Muscle of back (tissue), 11 donors: ENCODE results near the gene LRCH1. TPM values are rescaled to one million over a fixed set of nuclear protein-coding genes. Genes with fewer than 3 reads are reported as not detected.
"Not testable (repeated sequence)": the region's sequence is repeated elsewhere in the genome, so short reads cannot be mapped to it uniquely, and the experiment has no call there.

Experiments used
- DNase-seq, 3 donors: peaks; one replicate each; pipeline versions ENCODE4 v3.0.0 to v3.0.0-alpha.2; 2013
- polyA plus RNA-seq, 10 donors: library from polyadenylated mRNA; unstranded; fragments of 120-200 nt; gene quantifications; one replicate each; pipeline ENCODE4 v1.2.1, GENCODE V29; 2013; ENCODE audit not compliant: insufficient read length in 10 of 10

Gene LRCH1
- polyA plus RNA-seq, 10 donors: 17.4 to 26.1 (median 21.4) TPM

GRCh38 chr13:46747031-46747820 is 194.3 kb downstream of the LRCH1 start:
- no peak for DNase-seq

DNA sequence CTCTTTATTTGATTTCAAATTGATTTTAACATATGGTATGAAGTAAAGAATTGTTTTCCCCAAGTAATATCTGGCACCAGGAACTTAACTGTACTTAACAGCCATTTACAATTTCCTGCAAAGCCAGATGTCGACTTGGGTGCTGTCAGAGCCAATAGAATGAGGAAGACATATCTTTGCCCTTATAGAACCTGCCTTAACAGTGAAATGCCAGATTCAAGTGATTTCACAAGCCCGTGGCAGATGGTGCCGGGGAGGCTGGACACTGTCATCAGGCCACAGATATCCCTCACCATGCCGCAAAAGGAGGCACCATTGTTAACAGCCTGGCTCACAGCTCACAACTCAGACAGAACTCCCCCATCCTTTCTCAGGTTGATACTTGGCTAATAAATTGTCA is 195.3 kb downstream of the LRCH1 start:
- DNase-seq: no peak

DNA sequence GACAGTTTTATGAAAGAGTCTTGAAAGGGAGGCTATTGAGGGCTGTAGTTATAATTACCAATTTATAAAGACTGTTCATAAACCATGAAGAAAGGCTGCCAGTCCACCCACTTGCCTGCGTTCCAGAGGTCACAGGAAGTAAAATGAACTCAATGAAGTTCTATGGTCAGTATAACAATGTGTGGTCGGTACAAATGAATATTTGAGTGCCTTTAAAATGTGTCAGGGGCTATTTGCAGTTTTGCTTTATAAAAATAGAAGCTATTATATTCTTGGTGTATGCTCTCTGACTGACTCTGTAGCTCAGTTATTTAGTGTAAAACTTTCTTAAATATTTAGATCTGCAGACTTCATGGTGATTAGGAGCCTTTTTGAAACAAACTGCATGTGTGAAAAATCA is 197.0 kb downstream of the LRCH1 start:
- DNase-seq: no peak

DNA sequence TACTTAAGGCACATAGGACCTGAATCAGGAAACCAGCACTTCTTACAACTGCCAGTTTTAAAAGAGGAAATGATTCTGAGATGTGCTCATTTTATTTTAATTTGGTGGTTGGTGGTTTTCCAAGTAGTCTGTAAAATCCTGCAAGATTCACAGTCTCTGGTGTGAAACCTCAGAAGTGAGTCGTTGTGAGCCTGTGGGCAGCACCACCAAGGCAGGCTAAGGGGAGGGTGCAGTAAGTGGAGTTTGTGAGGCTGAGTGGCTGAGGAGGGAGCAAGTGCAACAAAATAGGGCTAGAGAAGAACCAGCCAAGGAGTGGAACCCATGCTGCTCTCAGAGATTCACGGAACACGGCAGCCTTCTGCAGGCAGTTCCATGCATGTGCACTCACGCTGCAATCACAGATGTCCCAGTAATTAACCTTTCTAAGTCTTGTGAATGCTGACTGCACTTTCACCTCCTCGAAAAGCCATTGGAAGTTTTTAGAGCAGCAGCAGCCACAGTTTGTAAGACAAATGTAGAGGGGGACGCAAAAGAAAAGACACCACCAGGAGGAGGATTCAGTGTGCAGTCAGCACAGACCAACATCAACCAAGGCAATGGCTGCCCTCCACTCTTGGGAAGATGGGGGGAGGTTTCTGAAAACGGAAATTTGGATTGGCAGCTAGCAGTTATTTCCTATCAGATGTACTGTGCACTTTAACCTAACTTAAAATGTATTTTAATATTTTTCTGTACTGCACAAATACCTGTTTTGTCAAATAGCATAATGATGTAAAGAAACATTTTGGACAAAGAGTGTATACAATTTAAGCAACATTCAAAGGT is 199.1 kb downstream of the LRCH1 start:
- peak in 1 of 3 donors; percentile 27 for DNase-seq

DNA sequence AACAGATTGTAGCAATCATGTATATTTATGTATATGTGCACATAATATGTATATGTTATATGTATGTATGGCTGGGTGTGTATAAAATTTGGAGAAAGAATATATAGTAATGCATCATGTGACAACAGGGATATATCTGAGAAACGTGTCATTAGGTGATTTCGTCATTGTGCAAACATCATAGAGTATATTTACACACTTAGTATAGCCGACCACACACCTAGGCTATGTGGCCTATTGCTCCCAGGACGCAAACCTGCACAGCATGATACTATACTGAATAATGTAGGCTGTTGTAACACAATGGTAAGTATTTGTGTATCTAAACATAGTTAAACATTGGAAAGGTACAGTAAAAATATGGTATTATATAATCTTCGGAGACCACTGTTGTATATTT is 200.2 kb downstream of the LRCH1 start:
- DNase-seq: no peak

DNA sequence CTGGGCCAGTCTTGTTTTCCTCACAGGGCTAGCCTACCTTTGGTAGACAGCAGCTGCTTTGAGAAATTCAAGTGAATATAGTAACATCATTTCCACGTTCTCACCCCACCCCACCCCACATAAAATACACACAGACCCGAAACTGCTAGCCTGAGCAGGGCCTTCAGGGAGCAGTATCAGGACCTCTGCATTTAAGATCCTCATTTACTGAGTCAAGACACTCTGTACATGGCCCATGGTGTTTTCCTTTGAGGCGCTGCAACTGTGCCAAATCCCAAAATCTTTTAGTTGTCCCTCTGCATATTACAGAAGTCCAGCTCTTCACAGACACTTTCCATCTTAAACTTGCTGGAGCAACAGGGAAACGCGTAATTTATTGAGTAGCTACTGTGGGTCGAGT is 200.9 kb downstream of the LRCH1 start:
- no peak for DNase-seq

GRCh38 chr13:46754812-46755211 is 201.8 kb downstream of the LRCH1 start:
- no peak for DNase-seq

DNA sequence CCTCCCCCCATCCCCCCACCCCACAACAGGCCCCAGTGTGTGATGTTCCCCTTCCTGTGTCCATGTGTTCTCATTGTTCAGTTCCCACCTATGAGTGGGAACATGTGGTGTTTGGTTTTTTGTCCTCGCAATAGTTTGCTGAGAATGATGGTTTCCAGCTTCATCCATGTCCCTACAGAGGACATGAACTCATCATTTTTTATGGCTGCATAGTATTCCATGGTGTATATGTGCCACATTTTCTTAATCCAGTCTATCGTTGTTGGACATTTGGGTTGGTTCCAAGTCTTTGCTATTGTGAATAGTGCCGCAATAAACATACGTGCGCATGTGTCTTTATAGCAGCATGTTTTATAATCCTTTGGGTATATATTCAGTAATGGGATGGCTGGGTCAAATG is 202.5 kb downstream of the LRCH1 start:
- not testable (repeated sequence) for DNase-seq

DNA sequence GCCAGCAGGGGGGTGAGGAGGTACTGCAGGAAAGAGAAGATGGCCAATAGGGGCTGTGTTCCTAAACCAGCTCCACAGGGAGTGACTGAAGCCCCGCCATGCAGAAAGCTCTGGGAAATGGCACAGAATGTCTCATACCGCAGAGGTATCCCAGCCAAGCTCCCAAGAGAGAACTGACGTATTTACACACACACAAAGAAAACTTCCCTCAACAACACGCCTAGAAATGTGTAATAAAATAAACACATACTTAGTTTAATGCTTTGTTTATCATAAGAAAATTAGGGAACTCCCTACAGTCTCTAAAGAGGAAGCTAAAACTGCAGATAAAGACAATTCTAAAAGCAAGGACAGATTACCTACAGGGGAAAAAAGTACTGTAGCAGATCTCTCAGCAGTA is 204.0 kb downstream of the LRCH1 start:
- DNase-seq: no peak

- DNase-seq: no peak
These were observed 204.7 kb downstream of the LRCH1 start for GRCh38 chr13:46757640-46758039.

DNA sequence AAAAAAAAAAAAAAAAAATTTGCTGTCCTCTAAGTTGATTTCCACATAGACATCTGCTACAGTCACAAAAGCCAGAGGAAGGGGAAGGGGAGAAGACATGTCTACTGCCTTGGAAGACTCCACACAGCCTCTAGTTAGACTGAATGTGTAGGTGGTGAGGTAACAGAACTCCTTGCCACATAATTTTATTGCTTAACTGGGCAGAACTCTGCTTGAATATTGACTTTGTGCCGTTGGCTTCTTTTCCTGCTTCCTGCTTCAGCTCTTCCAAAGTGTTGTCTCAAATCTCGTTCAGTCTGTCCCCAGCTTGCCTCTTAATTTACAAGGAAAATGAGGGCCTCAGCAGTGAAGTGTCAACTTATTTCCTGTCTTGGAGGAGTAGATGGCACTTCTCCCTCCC is 206.9 kb downstream of the LRCH1 start:
- no peak for DNase-seq

DNA sequence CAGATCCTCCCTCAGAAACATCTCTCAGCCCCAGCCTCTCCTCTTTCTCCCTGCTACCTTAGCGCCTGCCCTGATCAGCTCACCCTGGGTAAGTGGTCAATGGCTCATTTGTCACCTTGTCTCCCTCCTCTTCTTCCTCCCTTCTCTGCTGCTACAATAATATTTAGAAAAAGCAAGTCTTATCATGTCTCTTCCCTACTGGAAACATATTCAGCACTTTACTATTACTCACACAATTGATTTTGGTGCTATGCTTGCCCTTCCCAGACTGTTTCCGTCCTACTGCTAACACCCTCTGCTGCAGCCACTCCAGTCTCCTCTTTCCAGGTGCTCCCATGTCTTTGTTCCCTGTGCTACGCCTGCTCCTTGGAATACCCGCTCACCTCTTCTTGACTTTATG is 208.2 kb downstream of the LRCH1 start:
- no peak for DNase-seq

- DNase-seq: no peak
These were observed 208.9 kb downstream of the LRCH1 start for GRCh38 chr13:46761866-46762265.

DNA sequence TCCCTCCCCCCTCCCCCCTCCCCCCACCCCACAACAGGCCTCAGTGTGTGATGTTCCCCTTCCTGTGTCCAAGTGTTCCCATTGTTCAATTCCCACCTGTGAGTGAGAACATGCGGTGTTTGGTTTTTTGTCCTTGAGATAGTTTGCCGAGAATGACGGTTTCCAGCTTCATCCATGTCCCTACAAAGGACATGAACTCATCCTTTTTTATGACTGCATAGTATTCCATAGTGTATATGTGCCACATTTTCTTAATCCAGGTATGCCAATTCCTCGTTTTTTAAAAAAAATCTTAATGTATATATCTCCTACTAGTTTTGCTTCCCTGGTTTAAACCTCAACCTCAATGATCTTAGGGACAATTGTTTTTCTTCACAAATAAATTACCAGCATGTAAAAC is 217.0 kb downstream of the LRCH1 start:
- DNase-seq: not testable (repeated sequence)

- DNase-seq: no peak
These were observed 218.7 kb downstream of the LRCH1 start for GRCh38 chr13:46771693-46772092.

GRCh38 chr13:46773541-46773940 is 220.6 kb downstream of the LRCH1 start:
- DNase-seq: no peak

GRCh38 chr13:46775385-46776107 is 222.6 kb downstream of the LRCH1 start:
- peak in 1 of 3 donors; percentile 42 for DNase-seq

DNA sequence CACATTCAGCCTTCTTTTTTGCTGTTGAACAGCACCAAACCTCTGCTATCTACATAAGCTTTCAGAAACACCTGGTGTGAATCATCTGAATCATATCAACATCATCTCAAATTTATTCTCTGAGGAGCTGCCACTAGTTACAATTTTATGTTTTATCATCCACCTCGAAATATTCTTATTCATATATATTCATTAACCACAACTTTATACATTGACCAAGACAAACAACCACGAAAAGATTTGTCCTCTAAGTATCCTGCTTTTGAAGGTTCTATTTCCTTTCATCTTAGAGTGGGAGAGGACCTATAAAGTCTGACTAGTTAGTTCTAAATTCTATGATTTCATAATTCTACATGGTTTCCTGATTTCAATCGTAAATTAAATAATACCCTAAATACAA is 225.1 kb downstream of the LRCH1 start:
- DNase-seq: no peak

GRCh38 chr13:46778890-46779289 is 225.9 kb downstream of the LRCH1 start:
- no peak for DNase-seq

GRCh38 chr13:46782066-46782465 is 229.1 kb downstream of the LRCH1 start:
- DNase-seq: no peak

GRCh38 chr13:46782691-46783090 is 229.7 kb downstream of the LRCH1 start:
- no peak for DNase-seq

DNA sequence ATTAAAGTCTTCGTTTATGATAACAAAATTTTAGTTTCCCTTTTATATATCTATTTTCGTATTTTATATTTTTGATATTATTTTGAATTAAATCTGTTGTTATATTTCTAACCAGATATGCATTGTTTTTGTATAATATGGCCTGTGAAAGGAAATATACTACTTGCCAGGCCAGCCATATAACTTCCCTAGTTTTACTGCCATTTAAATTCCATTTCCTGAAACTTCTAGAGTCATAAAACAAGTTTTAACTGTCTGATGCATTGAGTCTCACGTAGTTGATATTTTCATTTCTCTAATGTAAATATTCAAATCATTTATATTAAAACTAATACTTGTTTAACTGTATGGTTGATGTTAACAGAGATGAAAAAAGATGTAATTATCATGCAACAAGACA is 230.5 kb downstream of the LRCH1 start:
- no peak for DNase-seq

DNA sequence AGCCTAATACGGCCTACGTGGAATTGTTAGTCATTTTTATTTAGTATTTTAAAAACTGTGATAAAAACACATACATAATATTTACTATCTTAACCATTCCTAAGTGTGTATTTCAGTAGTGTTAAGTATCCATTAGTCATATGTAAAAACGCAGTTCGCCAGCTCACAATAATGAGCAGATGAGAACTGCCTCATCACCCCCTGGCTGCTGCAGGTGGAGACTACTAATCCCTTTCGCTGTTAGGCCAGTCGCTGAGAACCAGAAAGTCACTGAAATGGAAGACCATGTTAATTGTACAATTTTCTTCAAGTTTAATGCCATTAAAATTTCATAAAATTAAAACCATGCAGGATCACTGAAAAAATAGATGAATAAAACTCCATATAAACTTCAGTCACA is 242.4 kb downstream of the LRCH1 start:
- no peak for DNase-seq
